BJ (cell line): Measurements from ENCODE around the gene JUNB. TPM values are rescaled to one million over a fixed set of nuclear protein-coding genes. Genes with fewer than 3 reads are reported as not detected.

Experiments
- CTCF ChIA-PET: fragments of 350-600 bp; formaldehyde crosslinking; extraction: SDS; loops from one replicate; lab custom pipeline; 2021; ENCODE audit warnings: antibody characterized with exemption, inconsistent platforms; lab: Yijun Ruan, JAX
- POLR2A ChIA-PET: fragments of 300-600 bp; sonication (Branson Sonifier 250); formaldehyde crosslinking; extraction: SDS; loops from one replicate; lab custom pipeline; 2021; ENCODE audit warnings: antibody characterized with exemption; lab: Charles Lee
- DNase-seq: peaks from one replicate; pipeline ENCODE4 v3.0.0-alpha.2; 2011; ENCODE audit warnings: low read depth
- H3K27me3 ChIP-seq: 2 replicates; pipeline ENCODE4 v1.6.0; 2011; ENCODE audit warnings: low read length; ENCODE audit not compliant: control insufficient read depth, insufficient read depth
- H3K36me3 ChIP-seq: 2 replicates; pipeline ENCODE4 v1.5.1; 2011; ENCODE audit warnings: low read length; ENCODE audit not compliant: control insufficient read depth, insufficient read depth
- H3K4me3 ChIP-seq: 2 replicates; pipeline ENCODE4 v1.5.1; 2011; ENCODE audit warnings: low read depth, mild to moderate bottlenecking, control low read depth, low read length
- polyA plus RNA-seq: library from polyadenylated mRNA; depleted of rRNA; stranded (reverse); fragments of >200 nt; gene quantifications from 2 replicates; pipeline ENCODE4 v1.2.3, GENCODE V29; 2011
- TF ChIP-seq, protein P1 (sequence below): IDR thresholded peaks from 2 replicates; pipeline ENCODE4 v1.5.1; 2011; ENCODE audit warnings: low read depth, mild to moderate bottlenecking, control low read depth, inconsistent platforms, low read length, moderate library complexity; ENCODE audit not compliant: insufficient read depth

Gene JUNB
- polyA plus RNA-seq, 1 experiment: 49.4 TPM

GRCh38 chr19:12782424-12783290 is 8.6 kb upstream of the JUNB start:
- ChIA-PET CTCF (interaction anchor here (0.7 to 1.8 kb wide), 7 partner anchors 9 to 161 kb away, joined by 4 to 12 read pairs (median 4); no protein-coding TSS in a partner anchor), POLR2A (interaction anchor here (1.2 kb wide), 2 partner anchors 9 to 11 kb away, joined by 6 to 8 read pairs; partner anchors contain the start of gene JUNB)
- Histone ChIP-seq H3K36me3 (no peaks in the 10 kb centered on the region), H3K27me3 (no peaks in the 10 kb centered on the region), H3K4me3 (peak overlapping the region; percentile 48)
- no peak for DNase-seq
- TF ChIP-seq, protein P1, sequence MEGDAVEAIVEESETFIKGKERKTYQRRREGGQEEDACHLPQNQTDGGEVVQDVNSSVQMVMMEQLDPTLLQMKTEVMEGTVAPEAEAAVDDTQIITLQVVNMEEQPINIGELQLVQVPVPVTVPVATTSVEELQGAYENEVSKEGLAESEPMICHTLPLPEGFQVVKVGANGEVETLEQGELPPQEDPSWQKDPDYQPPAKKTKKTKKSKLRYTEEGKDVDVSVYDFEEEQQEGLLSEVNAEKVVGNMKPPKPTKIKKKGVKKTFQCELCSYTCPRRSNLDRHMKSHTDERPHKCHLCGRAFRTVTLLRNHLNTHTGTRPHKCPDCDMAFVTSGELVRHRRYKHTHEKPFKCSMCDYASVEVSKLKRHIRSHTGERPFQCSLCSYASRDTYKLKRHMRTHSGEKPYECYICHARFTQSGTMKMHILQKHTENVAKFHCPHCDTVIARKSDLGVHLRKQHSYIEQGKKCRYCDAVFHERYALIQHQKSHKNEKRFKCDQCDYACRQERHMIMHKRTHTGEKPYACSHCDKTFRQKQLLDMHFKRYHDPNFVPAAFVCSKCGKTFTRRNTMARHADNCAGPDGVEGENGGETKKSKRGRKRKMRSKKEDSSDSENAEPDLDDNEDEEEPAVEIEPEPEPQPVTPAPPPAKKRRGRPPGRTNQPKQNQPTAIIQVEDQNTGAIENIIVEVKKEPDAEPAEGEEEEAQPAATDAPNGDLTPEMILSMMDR: no peak

GRCh38 chr19:12783291-12783848 is 7.9 kb upstream of the JUNB start:
- TF ChIP-seq, protein P1: no peak
- peak overlapping the region; percentile 48 for H3K4me3 ChIP-seq
- H3K36me3 ChIP-seq: no peaks in the 10 kb centered on the region
- POLR2A ChIA-PET: interaction anchor here (1.2 kb wide), 2 partner anchors 8 to 10 kb away, joined by 6 to 8 read pairs; partner anchors contain the start of gene JUNB
- CTCF ChIA-PET: interaction anchor here (0.7 to 1.8 kb wide), 7 partner anchors 9 to 161 kb away, joined by 4 to 12 read pairs (median 4); no protein-coding TSS in a partner anchor
- H3K27me3 ChIP-seq: no peaks in the 10 kb centered on the region
- DNase-seq: no peak

DNA sequence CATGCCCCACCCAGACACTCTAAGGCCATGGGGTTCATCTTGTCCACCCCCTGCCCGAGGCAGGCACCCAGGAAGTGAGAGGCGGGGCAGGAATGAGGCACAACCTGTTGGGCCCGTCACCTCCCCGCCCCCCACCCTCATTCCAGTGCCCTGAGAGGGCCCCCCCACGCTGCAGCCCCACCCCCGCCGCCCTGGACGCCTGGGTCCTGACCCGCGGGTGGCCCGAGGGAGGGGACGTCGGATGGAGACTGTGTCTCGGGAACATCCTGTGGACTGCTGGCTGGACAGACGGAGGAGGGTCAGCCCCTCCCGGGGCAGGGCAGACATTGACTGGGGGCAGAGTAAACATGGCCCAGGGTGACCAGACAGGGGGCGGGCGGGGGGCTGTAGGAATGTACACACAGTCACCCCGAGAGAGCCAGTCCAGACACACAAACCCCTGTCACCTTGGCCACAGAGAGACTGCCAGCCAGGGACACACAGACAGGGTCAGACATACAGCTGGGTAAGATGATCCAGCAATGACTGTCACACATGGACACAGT is 7.4 kb upstream of the JUNB start:
- POLR2A ChIA-PET: no interaction called here
- CTCF ChIA-PET: interaction anchor here (0.7 kb wide), 1 partner anchor 23 kb away, joined by 3 read pairs; no protein-coding TSS in a partner anchor
- no peak overlapping the region for H3K4me3 ChIP-seq
- TF ChIP-seq, protein P1: no peak
- no peaks in the 10 kb centered on the region for H3K36me3 ChIP-seq
- no peak for DNase-seq
- no peaks in the 10 kb centered on the region for H3K27me3 ChIP-seq

- no peak for DNase-seq
- POLR2A ChIA-PET: no interaction called here
- CTCF ChIA-PET: interaction anchor here (0.7 kb wide), 1 partner anchor 23 kb away, joined by 3 read pairs; no protein-coding TSS in a partner anchor
- TF ChIP-seq, protein P1: no peak
- Histone ChIP-seq H3K4me3 (no peak overlapping the region), H3K36me3 (no peaks in the 10 kb centered on the region), H3K27me3 (no peaks in the 10 kb centered on the region)
Measured at GRCh38 chr19:12784394-12784870, 6.9 kb upstream of the JUNB start.
